ENCODE data around the gene SEMA6D. TPM values are rescaled to one million over a fixed set of nuclear protein-coding genes. Genes with fewer than 3 reads are reported as not detected.

Gene SEMA6D
- total RNA-seq, 6 experiments from 2014 or later, result 0.74 to 4.4 (median 1.7) TPM

DNA sequence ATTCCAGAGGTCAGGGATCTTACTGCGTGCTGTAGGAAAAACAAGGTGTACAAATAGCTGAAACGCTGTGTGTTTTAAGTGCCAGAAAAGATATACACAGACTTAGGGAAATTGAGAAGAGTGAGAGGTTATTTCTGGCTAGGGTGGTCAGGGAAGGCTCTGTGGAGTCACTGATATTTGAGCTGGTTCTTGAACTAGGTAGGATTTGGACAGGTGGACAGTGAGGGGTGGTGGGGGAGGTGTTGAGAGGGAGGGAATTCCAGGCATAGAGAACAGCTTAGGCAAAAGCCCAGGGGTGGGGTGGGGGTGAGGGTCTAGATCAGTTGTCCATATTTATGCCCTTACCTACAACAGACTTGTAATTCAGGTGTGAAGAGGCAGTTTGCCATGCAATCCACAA, 7.0 kb downstream of the SEMA6D start:
- no peak for DNase-seq
- no peak for ATAC-seq
- Histone ChIP-seq H3K4me3 (no peak overlapping the region), H3K9me3 (no peaks in the 10 kb centered on the region), H3K4me1 (no peaks in the 10 kb centered on the region), H3K27ac (no peak overlapping the region), H3K36me3 (no peaks in the 10 kb centered on the region), H3K27me3 (peaks cover 0 to 6% of the 10 kb centered on the region in 2 donors)
- 58% methylated on average over 2 of the region's 2 CpGs for WGBS (ENCODE audit: insufficient coverage, low coverage, low lambda C conversion rate, missing lambda C conversion rate)
- no peak for TF ChIP-seq POLR2A (IDR thresholded peaks at IDR 0.05)
- intact Hi-C loops (cut with DNase I), result no loop called here

DNA sequence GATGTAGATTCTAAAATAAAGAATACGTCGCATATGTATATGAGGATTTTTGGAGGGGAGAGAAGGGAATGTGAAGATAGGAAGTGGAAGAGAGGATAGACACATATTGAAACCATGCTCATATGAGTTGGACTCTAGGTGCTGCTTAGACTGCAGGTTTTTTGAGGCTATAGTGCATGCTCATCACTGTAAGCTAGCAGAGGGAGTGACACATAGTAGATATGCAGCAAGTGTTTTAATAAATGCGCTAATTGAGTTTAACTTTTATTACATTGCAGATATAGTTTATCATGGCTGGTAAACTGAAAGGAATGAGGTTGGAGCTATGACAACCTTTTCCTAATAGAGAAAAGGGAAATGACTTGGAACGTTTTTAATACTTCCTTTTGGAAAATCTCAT, 7.7 kb downstream of the SEMA6D start:
- Histone ChIP-seq H3K27me3 (peaks cover 0 to 6% of the 10 kb centered on the region in 2 donors), H3K4me3 (no peak overlapping the region), H3K9me3 (no peaks in the 10 kb centered on the region), H3K27ac (no peak overlapping the region), H3K4me1 (no peaks in the 10 kb centered on the region), H3K36me3 (no peaks in the 10 kb centered on the region)
- intact Hi-C loops (cut with DNase I), result no loop called here
- DNase-seq (no peak), ATAC-seq (no peak)
- TF ChIP-seq POLR2A (IDR thresholded peaks at IDR 0.05) (no peak), CTCF (IDR thresholded peaks at IDR 0.05) (no peak)
- WGBS (ENCODE audit: insufficient coverage, low coverage, low lambda C conversion rate, missing lambda C conversion rate), result 55% methylated on average over 4 of the region's 4 CpGs

GRCh38 chr15:47725906-47726305, 8.6 kb downstream of the SEMA6D start:
- H3K36me3 ChIP-seq, result no peaks in the 10 kb centered on the region
- H3K4me1 ChIP-seq, result no peaks in the 10 kb centered on the region
- no peak overlapping the region for H3K27ac ChIP-seq
- ATAC-seq (no peak), DNase-seq (no peak)
- H3K9me3 ChIP-seq, result no peaks in the 10 kb centered on the region
- 34% methylated on average over 3 of the region's 6 CpGs for WGBS (ENCODE audit: insufficient coverage, low coverage, low lambda C conversion rate, missing lambda C conversion rate)
- H3K27me3 ChIP-seq, result peaks cover 0 to 6% of the 10 kb centered on the region in 2 donors
- no peak overlapping the region for H3K4me3 ChIP-seq
- TF ChIP-seq POLR2A (IDR thresholded peaks at IDR 0.05), result no peak
- TF ChIP-seq CTCF (IDR thresholded peaks at IDR 0.05), result no peak
- intact Hi-C loops (cut with DNase I), result no loop called here

DNA sequence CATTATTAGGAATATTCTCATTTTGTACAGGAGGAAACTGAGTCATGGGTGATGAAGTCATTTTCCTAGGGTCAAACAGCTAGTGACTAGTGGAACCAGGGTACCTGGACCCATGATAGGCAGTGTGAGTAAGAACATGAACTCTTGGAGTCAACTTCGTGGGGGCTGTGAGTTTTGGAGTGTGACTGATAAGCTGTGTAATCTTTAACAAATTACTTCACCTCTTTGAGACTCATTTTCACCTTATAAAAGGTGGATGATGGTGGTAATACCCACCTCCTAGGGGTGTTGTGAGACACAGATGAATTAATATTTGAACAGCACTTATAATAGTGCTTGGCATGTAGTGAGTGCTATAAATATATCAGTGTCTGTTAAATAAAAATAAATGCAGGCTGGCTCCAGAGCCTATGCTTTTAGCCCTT, 9.1 kb downstream of the SEMA6D start:
- 8% methylated on average over 1 of the region's 1 CpG for WGBS (ENCODE audit: insufficient coverage, low coverage, low lambda C conversion rate, missing lambda C conversion rate)
- TF ChIP-seq POLR2A (IDR thresholded peaks at IDR 0.05), result no peak
- TF ChIP-seq CTCF (IDR thresholded peaks at IDR 0.05), result no peak

GRCh38 chr15:47727137-47727536, 9.8 kb downstream of the SEMA6D start:
- Histone ChIP-seq H3K27ac (no peak overlapping the region), H3K4me3 (no peak overlapping the region), H3K9me3 (no peaks in the 10 kb centered on the region), H3K27me3 (no peaks in the 10 kb centered on the region), H3K4me1 (no peaks in the 10 kb centered on the region), H3K36me3 (no peaks in the 10 kb centered on the region)
- no peak for DNase-seq
- no peak for ATAC-seq
- WGBS (ENCODE audit: insufficient coverage, low coverage, low lambda C conversion rate, missing lambda C conversion rate), result 74% methylated on average over 4 of the region's 4 CpGs
- intact Hi-C loops (cut with DNase I), result no loop called here
- no peak for TF ChIP-seq CTCF (IDR thresholded peaks at IDR 0.05)
- no peak for TF ChIP-seq POLR2A (IDR thresholded peaks at IDR 0.05)

More for the DNA sequence above, 9.1 kb downstream of the SEMA6D start:
- Histone ChIP-seq H3K4me3 (no peak overlapping the region), H3K4me1 (no peaks in the 10 kb centered on the region), H3K27ac (no peak overlapping the region), H3K9me3 (no peaks in the 10 kb centered on the region), H3K27me3 (peaks cover 0 to 2% of the 10 kb centered on the region in 2 donors), H3K36me3 (no peaks in the 10 kb centered on the region)
- DNase-seq (no peak), ATAC-seq (no peak)
- intact Hi-C loops (cut with DNase I), result no loop called here

All from right lobe of liver (tissue), 6 donors.